Hematopoietic multipotent progenitor cell (in vitro differentiated cells): ENCODE results near the gene MAP4K1. TPM values are rescaled to one million over a fixed set of nuclear protein-coding genes. Genes with fewer than 3 reads are reported as not detected.
"Not testable (repeated sequence)": the region's sequence is repeated elsewhere in the genome, so short reads cannot be mapped to it uniquely, and the experiment has no call there.

Experiments
- DNase-seq, 3 donors: peaks; one replicate each; pipeline ENCODE4 v3.0.0-alpha.2; 2011 to 2015; ENCODE audit warnings: low read depth in 2 of 3, low spot score in 2 of 3
- total RNA-seq: library from RNA; depleted of rRNA; stranded (reverse); fragments of >200 nt; gene quantifications from one replicate; pipeline ENCODE4 v1.2.3, GENCODE V29; 2012

The MAP4K1 gene
- total RNA-seq, 1 donor: 31.5 TPM

DNA sequence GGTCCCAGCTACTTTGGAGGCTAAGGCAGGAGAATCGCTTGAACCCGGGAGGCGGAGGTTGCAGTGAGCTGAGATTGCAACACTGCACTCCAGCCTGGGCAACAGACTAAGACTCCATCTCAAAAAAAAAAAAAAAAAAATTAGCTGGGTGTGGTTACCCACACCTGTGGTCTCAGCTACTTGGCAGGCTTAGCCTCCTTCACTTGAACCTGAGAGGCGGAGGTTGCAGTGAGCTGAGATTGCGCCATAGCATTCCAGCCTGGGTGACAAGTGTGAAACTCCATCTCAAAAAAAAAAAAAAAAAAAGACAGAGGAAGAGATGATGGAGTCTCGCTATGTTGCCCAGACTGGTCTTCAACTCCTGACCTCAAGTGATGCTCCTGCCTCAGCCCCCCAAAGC, 38.4 kb downstream of the MAP4K1 start:
- not testable (repeated sequence) for DNase-seq

DNA sequence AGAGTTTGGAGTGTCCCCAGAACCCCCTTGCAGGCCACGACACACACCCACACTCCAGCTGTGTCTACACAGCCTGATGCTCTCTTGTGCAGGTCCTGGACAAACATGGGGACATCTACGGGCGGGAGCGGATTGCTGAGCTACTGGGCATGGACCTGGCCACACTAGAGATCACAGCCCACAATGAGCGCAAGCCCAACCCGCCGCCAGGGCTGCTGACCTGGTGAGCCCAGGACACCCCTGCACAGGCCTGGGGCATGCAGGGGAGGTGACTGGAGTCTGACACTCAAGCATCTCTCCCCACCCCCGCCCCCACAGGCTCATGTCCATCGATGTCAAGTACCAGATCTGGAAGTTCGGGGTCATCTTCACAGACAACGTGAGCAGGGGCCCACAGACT, 39.9 kb downstream of the MAP4K1 start:
- no peak for DNase-seq

DNA sequence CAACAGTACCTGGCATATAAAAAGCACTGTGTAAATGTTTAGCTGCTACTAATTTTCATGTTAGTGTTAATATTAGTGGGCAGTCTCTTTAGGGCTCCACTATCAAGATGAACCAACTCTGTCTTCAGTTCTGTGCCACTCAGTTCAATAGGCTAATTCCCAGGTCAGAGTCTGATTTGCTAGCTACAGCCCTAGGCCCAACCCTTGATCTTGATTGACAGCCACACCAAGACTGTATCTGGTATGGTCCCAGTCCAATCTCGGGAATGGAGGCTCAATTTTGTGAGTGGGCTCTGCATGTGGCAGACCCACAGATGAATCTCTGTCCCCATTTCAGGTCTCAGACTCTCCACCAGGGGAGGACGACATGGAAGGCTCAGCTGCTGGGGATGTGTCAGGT, 46.1 kb downstream of the MAP4K1 start:
- no peak for DNase-seq

DNA sequence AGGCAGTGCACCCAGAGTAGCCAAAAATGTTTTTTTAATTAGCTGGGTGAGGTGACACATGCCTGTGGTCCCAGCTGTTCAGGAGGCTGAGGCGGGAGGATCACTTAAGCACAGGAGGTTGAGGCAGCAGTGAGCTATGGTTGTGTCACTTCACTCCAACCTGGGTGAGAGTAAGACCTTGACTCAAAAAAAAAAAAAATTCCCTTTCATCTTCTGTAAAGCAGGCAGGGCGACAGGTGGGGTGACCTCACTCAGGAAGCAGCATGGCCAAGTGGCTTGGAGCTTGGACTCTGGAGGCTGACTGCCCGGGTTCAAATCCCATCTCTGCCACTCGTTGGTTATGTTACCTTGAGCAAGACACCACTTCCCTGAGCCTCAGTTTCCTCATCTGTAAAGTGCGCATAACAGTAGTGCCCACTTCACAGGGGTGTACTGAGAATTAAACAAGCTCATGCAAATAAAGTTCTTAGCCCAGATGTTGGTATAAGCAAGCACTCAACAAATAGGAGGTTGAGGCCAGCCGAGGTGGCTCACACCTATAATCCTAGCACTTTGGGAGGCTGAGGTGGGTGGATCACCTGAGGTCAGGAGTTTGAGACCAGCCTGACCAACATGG, 48.3 kb downstream of the MAP4K1 start:
- no peak for DNase-seq

DNA sequence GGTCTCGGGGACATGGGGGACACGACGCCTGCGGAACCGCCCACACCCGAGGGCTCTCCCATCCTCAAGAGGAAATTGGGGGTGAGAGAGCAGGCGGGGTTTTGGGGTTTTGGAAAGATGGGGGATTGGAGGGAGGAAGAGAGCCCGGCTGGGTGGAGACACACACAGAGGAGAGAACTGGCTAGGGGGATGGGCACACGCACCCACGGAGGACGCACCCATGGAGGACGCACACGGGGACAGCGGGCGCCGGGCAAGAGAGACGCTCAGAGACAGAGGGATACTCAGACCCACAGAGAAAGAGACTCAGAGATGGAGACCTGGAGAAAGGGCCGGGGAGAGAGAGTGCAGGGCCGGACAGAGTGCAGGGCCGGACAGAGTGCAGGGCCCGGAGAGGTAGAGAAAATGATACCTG, 52.1 kb downstream of the MAP4K1 start:
- DNase-seq: peak in 1 of 3 donors; percentile 26

DNA sequence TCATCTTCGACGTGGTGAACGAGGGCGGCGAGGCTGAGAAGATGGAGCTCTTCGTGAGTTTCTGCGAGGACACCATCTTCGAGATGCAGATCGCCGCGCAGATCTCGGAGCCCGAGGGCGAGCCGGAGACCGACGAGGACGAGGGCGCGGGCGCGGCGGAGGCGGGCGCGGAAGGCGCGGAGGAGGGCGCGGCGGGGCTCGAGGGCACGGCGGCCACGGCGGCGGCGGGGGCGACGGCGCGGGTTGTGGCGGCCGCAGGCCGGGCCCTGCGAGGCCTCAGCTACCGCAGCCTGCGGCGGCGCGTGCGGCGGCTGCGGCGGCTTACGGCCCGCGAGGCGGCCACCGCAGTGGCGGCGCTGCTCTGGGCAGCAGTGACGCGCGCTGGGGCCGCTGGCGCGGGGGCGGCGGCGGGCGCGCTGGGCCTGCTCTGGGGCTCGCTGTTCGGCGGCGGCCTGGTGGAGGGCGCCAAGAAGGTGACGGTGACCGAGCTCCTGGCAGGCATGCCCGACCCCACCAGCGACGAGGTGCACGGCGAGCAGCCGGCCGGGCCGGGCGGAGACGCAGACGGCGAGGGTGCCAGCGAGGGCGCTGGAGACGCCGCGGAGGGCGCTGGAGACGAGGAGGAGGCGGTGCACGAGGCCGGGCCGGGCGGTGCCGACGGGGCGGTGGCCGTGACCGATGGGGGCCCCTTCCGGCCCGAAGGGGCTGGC, 52.6 kb downstream of the MAP4K1 start:
- DNase-seq: peak in 2 of 3 donors; percentile 23 to 35

DNA sequence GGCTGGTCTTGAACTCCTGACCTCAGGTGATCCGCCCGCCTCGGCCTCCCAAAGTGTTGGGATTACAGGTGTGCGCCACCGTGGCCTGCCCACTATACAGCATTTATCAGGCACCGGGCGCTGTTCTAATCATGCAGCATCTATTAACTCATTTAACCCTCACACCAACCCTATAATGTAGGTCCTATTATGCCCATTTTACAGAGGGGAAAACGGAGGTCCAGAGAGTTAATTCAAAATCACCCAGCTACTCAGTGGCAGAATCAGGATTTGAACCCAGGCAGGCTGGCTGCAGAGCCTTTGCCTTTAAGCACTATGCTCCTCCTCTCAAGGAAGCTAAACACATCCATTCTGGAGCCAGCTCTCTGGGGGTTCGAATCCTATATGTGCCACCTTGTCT, 54.3 kb downstream of the MAP4K1 start:
- no peak for DNase-seq

DNA sequence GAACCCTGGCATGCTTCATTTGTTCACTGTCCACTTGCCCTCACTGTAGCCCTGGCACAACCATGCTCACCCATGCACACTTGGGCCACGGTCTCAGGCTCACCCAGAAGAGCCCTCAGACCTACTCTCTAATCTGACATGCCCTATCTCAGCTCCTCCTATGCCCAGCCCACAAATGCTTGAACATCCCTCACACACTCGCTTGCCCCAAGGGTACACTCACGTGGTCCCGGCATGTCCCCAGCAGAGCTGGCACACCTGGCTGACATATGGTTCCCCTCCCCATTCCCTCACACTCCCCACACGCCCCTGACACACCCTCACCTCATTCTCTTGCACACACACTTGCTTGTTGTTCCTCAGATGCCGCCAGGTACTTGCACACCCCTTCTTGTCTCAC, 55.7 kb downstream of the MAP4K1 start:
- DNase-seq: no peak

DNA sequence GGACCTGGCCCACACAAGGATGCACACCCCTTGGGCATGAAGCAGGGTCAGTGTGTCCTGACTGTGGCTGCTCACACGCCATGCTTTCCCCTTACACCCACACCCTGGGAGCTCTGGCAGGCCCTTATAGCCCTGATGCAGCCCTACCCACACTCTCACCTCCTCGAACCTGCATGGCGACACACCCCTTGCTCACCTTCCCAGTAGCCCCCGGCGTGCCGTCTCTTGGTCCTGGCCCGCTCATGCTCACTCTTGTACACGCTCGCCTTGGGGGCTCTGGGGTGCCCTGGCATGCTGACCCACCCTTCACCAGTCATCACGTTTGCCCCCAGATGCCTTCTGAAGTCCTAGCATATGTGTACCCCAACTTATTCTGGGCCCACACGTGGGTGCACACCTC, 56.1 kb downstream of the MAP4K1 start:
- no peak for DNase-seq

DNA sequence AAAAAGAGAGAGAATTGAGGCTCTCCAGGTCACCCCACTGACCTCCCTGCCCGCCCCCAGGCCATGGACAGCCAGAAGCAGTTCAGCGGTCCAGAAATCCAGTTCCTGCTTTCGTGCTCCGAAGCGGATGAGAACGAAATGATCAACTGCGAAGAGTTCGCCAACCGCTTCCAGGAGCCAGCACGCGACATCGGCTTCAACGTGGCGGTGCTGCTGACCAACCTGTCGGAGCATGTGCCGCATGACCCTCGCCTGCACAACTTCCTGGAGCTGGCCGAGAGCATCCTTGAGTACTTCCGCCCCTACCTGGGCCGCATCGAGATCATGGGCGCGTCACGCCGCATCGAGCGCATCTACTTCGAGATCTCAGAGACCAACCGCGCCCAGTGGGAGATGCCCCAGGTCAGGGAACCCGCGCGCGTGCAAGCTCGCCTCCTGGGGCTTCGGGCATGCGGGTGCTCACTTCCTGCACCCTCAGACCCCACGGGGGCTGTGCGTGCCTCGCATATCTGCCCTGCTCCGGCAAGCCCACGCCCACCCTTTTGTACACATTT, 56.6 kb downstream of the MAP4K1 start:
- no peak for DNase-seq

DNA sequence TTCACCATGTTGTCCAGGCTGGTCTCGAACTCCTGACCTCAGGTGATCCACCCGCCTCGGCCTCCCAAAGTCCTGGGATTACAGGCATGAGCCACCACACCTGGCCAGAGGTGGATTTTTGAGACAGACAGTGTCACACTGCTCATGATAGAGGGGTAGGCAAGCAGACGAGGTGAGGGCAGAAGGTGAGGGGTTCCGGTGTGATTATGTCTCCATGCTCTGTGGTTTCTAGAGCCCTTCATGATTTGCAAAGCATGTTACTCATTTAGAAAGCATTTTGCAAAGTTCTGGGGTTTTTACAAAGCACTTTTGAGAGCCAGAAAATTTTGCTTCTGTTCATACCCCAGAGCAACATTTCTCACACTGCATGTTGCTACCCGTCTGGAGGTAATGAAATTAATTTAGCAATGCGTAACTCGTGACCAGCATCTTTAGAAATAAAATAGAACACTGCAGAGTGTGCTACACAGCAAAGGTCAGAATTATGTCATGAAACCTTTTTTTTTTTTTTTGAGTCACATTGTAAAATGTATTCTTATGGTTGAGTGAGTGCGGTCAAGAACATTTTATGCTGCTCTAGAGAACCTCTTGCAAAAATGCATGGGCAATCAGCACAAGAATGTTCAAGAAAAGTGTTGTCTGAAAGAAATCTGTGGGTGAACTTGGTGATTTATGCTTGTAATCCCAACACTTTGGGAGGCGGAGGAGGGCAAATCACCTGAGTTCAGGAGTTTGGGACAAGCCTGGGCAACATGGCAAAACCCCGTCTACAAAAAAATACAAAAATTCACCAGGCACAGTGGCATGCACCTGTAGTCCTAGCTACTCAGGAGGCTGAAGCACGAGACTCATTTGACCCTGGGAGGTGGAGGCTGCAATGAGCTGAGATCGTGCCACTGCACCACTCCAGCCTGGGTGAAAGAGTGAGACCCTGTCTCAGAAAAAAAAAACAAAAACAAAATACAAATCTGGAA, 58.0 kb downstream of the MAP4K1 start:
- no peak for DNase-seq

DNA sequence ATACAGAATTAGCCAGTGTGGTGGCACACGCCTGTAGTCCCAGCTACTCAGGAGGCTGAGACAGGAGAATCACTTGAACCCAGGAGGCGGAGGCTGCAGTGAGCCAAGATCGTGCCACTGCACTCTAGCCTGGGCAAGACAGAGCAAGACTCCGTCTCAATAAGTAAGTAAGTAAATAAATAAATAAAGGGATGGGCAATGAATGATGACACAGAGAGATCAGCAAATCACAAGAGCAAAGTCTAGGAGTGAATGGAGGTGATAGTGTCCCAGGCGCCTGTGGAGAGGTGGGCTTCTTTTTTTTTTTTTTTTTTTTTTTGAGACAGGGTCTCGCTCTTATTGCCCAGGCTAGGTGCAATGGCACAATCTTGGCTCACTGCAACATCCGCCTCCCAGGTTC, 58.8 kb downstream of the MAP4K1 start:
- not testable (repeated sequence) for DNase-seq

DNA sequence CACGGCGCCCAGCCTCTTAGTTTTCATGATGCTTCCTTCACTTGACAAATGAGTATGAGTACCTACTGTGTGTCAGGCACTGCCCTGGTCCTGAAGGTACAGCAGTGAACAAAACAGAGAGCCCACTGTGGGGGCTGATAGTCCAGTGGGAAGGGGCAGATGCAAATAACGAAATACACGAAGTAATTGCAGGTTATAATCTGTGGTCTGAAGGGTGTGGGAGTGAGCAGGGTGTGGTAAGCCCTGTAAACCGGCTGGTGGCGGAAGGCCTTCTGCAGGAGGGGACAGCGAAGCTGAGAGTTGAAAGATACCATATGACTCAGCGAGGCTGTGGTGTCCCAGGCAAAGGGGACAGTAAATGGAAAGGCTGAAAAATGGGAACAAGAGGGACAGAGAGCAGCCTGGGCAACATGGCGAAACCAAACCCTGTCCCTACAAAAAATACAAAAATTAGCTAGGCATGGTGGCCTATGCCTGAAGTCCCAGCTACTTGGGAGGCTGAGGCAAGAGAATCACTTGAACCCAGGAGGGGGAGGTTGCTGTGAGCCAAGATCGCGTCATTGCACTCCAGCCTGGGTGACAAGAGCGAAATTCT, 60.5 kb downstream of the MAP4K1 start:
- peak in 2 of 3 donors; percentile 24 to 32 for DNase-seq

DNA sequence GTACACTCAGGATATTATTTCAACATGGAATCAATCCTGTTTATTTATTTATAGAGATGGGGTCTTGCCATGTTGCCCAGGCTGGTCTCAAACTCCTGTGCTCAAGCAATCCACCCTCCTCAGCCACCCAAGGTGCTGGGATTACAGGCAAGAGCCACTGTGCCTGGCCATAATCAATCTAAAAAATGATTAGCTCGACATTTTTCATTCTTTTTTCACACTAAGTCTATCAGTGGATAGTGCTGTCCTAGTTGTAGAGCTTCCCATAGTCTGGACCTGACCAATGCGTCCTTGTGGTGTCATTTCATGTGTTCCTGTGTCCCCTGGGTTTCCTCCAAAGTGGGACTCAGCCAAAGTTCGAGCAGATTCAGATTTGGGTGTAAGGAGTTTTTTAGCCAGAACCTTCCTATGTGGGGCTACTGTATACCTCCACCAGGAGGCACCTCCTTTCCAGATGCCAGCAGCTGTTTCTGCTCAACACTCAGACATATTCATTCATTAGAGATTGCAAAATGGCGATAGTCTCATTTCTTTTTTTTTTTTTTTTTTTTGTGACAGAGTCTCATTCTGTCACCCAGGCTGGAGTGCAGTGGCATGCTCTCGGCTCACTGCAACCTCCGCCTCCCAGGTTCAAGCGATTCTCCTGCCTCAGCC, 61.1 kb downstream of the MAP4K1 start:
- no peak for DNase-seq

DNA sequence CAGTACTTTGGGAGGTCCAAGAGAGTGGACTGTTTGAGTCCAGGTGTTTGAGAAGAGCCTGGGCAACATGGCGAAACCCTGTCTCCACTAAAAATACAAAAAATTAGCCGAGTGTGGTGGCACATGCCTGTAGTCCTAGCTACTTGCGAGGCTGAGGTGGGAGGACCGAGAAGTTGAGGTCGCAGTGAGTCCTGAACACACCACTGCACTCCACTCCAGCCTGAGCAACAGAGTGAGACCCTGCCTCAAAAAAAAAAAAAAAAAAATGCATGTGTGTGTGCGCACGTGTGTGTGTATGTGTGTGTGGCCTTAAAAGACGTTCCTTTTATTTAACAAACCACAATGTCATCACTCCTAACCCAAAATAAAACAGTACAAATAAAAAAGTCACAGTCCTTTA, 62.6 kb downstream of the MAP4K1 start:
- no peak for DNase-seq

DNA sequence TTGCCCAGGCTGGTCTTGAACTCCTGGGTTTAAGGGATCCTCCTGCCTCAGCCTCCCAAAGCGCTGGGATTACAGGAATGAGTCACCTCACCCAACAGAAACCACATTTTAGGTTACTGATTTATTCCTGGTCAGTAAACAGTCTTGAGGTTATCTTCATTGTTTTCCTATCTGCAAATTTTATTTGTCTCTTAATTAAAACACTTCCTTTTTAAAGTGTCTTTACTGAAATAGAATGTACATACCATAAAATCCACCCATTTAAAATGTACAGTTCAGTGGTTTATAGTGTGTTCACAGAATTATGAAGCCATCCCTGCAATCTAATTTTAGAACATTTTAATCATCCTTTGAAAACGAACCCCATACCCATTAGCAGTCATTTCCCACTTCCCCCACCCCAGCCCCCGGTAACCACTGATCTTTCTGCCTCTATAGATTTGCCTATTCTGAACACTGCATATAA, 63.0 kb downstream of the MAP4K1 start:
- no peak for DNase-seq

DNA sequence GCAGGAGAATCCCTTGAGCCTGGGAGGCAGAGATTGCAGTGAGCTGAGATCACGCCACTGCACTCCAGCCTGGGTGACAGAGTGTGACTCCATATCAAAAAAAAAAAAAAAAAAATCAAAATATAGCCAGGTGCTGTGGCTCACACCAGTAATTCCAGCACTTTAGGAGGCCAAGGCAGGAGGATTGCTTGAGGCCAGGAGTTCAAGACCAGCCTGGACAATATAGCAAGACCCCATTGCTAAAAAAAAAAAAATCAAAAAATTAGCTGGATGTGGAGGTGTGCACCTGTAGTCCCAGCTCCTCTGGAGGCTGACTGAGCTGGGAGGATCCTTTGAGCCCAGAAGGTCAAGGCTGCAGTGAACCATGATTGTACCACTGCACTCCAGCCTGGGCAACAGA, 64.5 kb downstream of the MAP4K1 start:
- DNase-seq: not testable (repeated sequence)

DNA sequence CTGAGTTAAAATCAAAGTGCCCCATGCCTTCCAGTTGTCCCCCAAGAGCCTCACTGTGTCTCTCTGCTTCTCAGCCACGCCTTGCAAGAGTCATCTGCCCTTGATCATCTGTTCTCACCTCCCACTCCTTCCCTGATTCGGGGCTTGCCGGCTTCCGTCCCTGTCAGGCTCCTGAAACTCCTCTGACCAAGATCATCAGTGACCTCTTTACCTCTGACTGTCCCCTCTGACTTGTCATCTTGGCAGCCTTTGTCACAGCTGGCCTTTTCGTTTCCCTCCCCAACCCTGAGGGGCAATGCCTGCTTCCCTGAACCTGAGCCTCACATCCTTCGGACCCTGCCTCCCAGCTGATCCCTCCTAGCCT, 66.3 kb downstream of the MAP4K1 start:
- no peak for DNase-seq

DNA sequence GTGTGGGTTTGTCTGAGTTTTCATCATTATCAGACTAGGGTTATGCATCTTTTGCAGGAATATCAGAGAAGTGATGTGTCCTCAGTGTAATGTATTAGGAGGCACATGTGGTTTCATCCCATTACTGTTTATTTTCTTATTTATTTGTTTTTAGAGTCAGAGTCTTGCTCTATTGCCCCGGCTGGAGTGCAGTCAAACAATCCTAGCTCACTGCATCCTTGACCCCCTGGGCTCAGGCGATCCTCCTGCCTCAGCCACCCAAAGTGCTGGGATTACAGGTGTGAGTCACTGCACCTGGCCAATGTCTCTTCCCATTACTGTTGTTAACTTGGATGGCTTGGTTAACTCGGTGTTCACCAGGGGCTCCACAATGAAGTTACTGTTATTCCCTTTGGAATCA, 67.4 kb downstream of the MAP4K1 start:
- no peak for DNase-seq

DNA sequence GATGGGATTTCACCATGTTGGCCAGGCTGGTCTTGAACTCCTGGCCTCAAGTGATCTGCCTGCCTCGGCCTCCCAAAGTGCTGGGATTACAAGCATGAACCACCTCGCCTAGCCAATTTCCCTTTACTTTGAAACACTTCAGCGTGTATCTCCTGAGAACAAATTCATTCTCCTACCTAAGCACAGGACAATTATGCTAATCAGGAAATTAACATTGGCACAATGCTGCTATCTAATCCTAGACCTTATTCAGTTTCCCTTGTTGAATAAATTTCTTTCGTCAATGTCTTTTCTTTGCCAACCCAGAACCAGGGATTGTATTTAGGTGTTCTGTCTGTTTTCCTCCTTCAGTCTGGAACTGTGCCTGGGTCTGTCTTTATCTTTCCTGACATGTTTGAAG, 67.8 kb downstream of the MAP4K1 start:
- DNase-seq: no peak
